Measurements from ENCODE around the gene KIF13A. TPM values are rescaled to one million over a fixed set of nuclear protein-coding genes. Genes with fewer than 3 reads are reported as not detected.

Gene KIF13A
- total RNA-seq, 1 donor from 2014 or later, result 51.9 TPM

GRCh38 chr6:17910189-17910588 lies 77.2 kb downstream of the KIF13A start:
- Mint-ChIP-seq H3K9me3 (ENCODE audit: low read depth) (no peaks in the 10 kb centered on the region), H3K36me3 (ENCODE audit: low read depth) (no peaks in the 10 kb centered on the region), H3K27me3 (ENCODE audit: low read depth) (no peaks in the 10 kb centered on the region), H3K27ac (ENCODE audit: unreplicated experiment) (no peak overlapping the region), H3K4me3 (ENCODE audit: unreplicated experiment) (no peak overlapping the region), H3K4me1 (ENCODE audit: low read depth) (peaks cover 41% of the 10 kb centered on the region)
- TF ChIP-seq, protein P1, sequence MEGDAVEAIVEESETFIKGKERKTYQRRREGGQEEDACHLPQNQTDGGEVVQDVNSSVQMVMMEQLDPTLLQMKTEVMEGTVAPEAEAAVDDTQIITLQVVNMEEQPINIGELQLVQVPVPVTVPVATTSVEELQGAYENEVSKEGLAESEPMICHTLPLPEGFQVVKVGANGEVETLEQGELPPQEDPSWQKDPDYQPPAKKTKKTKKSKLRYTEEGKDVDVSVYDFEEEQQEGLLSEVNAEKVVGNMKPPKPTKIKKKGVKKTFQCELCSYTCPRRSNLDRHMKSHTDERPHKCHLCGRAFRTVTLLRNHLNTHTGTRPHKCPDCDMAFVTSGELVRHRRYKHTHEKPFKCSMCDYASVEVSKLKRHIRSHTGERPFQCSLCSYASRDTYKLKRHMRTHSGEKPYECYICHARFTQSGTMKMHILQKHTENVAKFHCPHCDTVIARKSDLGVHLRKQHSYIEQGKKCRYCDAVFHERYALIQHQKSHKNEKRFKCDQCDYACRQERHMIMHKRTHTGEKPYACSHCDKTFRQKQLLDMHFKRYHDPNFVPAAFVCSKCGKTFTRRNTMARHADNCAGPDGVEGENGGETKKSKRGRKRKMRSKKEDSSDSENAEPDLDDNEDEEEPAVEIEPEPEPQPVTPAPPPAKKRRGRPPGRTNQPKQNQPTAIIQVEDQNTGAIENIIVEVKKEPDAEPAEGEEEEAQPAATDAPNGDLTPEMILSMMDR (IDR thresholded peaks at IDR 0.05), result no peak
- no peak for DNase-seq (ENCODE audit: low spot score)

DNA sequence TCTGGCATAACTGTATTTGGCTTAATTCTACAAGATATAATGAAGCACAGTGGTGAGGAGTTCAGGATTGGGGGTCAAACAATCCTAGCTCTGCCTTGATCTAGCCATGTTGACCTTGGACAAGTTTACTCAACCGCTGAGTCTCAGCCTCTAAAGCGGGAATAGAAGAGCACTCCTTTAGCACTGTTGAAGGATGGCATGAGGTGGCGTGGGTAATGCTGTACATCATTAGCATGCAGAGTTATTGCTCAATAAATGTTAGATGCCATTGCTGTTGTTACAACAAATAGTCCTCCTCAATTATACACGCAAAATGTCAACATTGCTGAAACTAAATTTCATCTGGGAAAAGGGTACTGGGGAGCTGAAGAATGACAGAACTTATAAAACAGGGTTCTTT lies 78.6 kb downstream of the KIF13A start:
- Mint-ChIP-seq H3K9me3 (ENCODE audit: low read depth) (no peaks in the 10 kb centered on the region), H3K4me1 (ENCODE audit: low read depth) (peaks cover 43% of the 10 kb centered on the region), H3K4me3 (ENCODE audit: unreplicated experiment) (no peak overlapping the region), H3K36me3 (ENCODE audit: low read depth) (no peaks in the 10 kb centered on the region), H3K27ac (ENCODE audit: unreplicated experiment) (no peak overlapping the region), H3K27me3 (ENCODE audit: low read depth) (no peaks in the 10 kb centered on the region)
- DNase-seq (ENCODE audit: low spot score), result no peak
- TF ChIP-seq, protein P1 (IDR thresholded peaks at IDR 0.05), result no peak

GRCh38 chr6:17907406-17908229 lies 79.8 kb downstream of the KIF13A start:
- Mint-ChIP-seq H3K4me3 (ENCODE audit: unreplicated experiment) (no peak overlapping the region), H3K9me3 (ENCODE audit: low read depth) (no peaks in the 10 kb centered on the region), H3K27me3 (ENCODE audit: low read depth) (no peaks in the 10 kb centered on the region), H3K27ac (ENCODE audit: unreplicated experiment) (peak overlapping the region; percentile 81), H3K4me1 (ENCODE audit: low read depth) (peaks cover 38% of the 10 kb centered on the region), H3K36me3 (ENCODE audit: low read depth) (no peaks in the 10 kb centered on the region)
- no peak for DNase-seq (ENCODE audit: low spot score)
- TF ChIP-seq, protein P1 (IDR thresholded peaks at IDR 0.05), result no peak

DNA sequence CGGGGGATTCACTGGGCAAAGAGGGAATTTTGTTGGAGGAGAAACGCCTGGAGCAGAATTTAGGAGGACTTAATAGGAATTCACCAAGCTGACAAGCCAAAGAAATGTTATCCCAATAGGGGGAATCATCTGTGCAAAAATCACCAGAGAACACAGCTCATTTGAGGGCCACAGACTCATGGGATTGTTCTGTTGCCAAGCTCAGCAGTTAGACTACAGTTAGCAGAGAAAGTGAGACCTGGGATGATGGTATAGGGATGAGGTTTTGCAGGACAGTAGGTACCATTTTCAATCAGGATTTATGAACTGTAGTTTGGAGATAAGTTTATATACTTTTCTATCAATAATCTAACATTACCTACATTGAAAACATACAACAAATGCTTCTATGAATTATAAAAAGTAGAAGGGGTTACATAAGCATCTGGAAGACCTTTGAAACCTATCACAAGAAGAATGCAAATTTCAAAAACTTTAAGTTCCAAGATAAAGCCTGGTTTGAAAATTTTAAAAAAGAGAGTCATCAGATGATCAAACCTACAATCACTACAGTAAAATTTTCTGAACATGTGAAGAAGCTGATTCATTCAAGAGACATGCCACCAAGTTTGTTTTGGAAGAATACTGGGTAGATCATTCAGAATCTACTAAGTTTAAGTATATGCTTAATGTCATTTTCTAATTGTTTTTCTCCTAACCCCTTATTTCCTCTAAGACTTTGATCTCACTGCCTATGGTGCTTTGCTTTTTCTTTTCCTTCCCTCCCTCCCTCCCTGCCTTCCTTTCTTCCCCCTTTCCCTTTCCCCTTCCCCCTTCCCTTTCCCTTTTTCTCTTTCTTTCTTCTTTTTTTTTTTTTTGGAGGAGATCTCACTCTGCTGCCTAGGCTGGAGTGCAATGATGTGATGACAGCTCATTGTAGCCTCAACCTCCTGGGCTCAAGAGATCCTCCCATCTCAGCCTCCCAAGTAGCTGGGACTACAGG lies 81.5 kb downstream of the KIF13A start:
- H3K4me3 Mint-ChIP-seq (ENCODE audit: unreplicated experiment), result no peak overlapping the region
- DNase-seq (ENCODE audit: low spot score), result no peak
- peaks cover 38% of the 10 kb centered on the region for H3K4me1 Mint-ChIP-seq (ENCODE audit: low read depth)
- TF ChIP-seq, protein P1 (IDR thresholded peaks at IDR 0.05), result no peak
- H3K36me3 Mint-ChIP-seq (ENCODE audit: low read depth), result no peaks in the 10 kb centered on the region
- H3K27me3 Mint-ChIP-seq (ENCODE audit: low read depth), result no peaks in the 10 kb centered on the region
- peak overlapping the region; percentile 92 for H3K27ac Mint-ChIP-seq (ENCODE audit: unreplicated experiment)
- H3K9me3 Mint-ChIP-seq (ENCODE audit: low read depth), result no peaks in the 10 kb centered on the region

DNA sequence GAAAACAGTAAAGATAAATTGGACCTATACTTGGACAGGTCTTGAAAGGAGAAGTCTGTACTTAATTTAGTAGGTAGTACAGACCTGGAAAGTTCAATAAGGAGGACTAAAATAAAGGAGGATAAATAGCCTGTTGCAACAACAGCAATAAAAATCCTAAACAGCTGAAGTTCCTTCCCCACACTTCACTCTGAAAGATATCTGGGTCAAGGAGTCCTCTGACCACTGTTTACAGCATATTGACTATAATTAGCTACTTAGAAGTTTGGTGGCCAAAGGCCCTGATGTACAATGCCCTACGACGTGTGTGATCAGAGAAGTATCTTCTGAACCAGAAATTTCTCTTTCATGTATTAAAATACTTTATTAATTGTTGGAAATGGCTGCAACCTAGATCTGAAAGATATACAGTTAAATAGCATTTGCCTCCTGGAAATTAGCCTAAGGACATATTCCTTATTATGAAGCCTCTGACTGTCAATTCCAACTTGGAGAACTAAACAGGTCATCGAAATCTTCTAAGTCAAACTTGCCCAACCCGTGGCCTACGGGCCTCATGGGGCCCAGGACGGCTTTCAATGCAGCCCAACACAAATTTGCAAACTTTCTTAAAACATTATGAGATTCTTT lies 82.8 kb downstream of the KIF13A start:
- no peak overlapping the region for H3K4me3 Mint-ChIP-seq (ENCODE audit: unreplicated experiment)
- H3K27ac Mint-ChIP-seq (ENCODE audit: unreplicated experiment), result no peak overlapping the region
- TF ChIP-seq, protein P1 (IDR thresholded peaks at IDR 0.05), result no peak
- H3K27me3 Mint-ChIP-seq (ENCODE audit: low read depth), result no peaks in the 10 kb centered on the region
- DNase-seq (ENCODE audit: low spot score), result no peak
- peaks cover 33% of the 10 kb centered on the region for H3K4me1 Mint-ChIP-seq (ENCODE audit: low read depth)
- H3K9me3 Mint-ChIP-seq (ENCODE audit: low read depth), result no peaks in the 10 kb centered on the region
- H3K36me3 Mint-ChIP-seq (ENCODE audit: low read depth), result no peaks in the 10 kb centered on the region

Data from chondrocyte (in vitro differentiated cells).